K562 (cell line): ENCODE data around the gene TBP. TPM values are rescaled to one million over a fixed set of nuclear protein-coding genes. Genes with fewer than 3 reads are reported as not detected.

Experiments
- polyA plus RNA-seq, 8 experiments: library from polyadenylated mRNA; depleted of rRNA in 4 of 8; stranded (reverse) in 5 of 8; unstranded in 3 of 8; fragments of >200 nt; fragmentation: Nextera tagmentation in 2 of 8; fragmentation: Illumina TruSeq in 1 of 8; extraction: Ambion mirVana in 2 of 8; extraction: Trizol in 1 of 8; gene quantifications; 2 replicates each; pipeline versions ENCODE4 v1.2.1 to v1.2.3, GENCODE V29; 2011 to 2014; ENCODE audit warnings: inconsistent platforms in 1 of 8, missing spikeins in 1 of 8
- total RNA-seq, 7 experiments: library from RNA; depleted of rRNA in 6 of 7; stranded (reverse); fragments of >200 nt in 6 of 7; fragmentation: Illumina TruSeq in 2 of 7; extraction: Trizol in 2 of 7; gene quantifications; 2 replicates each; pipeline versions ENCODE4 v1.2.1 to v1.2.3, GENCODE V29; 2011 to 2021; ENCODE audit warnings: low replicate concordance in 1 of 7
- TF ChIP-seq, protein P1 (sequence below): fragments of 200-600 bp; sonication (generic); IDR thresholded peaks from one replicate; pipeline ENCODE4 v1.6.1; 2012; ENCODE audit warnings: mild to moderate bottlenecking, low read depth, low read length, inconsistent platforms

The TBP gene
- total and polyA plus RNA-seq, 9 of the 15 experiments (the other 6 are each of a cell fraction or from before 2014, with no cell fraction given), result 28.5 to 86.1 (median 39.5) TPM

DNA sequence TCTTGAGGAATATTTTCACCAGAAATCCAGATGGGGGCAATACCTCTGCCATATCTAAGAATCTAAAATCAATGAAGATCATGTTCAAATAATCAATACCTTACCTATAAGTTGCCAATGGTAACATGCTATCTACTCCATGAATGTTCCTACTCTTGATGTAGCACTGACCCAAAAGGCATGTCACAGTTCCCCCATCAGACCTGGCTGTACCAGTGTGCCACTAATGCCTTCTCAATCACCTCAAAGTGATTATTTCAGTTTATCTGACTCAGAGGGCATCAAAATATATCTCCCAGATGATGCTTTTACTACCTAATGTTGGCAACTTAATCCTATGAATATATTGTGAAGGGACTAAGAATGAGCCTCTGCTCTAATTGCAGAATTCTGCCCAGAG, 24.7 kb downstream of the TBP start (continued):
- TF ChIP-seq, protein P1, sequence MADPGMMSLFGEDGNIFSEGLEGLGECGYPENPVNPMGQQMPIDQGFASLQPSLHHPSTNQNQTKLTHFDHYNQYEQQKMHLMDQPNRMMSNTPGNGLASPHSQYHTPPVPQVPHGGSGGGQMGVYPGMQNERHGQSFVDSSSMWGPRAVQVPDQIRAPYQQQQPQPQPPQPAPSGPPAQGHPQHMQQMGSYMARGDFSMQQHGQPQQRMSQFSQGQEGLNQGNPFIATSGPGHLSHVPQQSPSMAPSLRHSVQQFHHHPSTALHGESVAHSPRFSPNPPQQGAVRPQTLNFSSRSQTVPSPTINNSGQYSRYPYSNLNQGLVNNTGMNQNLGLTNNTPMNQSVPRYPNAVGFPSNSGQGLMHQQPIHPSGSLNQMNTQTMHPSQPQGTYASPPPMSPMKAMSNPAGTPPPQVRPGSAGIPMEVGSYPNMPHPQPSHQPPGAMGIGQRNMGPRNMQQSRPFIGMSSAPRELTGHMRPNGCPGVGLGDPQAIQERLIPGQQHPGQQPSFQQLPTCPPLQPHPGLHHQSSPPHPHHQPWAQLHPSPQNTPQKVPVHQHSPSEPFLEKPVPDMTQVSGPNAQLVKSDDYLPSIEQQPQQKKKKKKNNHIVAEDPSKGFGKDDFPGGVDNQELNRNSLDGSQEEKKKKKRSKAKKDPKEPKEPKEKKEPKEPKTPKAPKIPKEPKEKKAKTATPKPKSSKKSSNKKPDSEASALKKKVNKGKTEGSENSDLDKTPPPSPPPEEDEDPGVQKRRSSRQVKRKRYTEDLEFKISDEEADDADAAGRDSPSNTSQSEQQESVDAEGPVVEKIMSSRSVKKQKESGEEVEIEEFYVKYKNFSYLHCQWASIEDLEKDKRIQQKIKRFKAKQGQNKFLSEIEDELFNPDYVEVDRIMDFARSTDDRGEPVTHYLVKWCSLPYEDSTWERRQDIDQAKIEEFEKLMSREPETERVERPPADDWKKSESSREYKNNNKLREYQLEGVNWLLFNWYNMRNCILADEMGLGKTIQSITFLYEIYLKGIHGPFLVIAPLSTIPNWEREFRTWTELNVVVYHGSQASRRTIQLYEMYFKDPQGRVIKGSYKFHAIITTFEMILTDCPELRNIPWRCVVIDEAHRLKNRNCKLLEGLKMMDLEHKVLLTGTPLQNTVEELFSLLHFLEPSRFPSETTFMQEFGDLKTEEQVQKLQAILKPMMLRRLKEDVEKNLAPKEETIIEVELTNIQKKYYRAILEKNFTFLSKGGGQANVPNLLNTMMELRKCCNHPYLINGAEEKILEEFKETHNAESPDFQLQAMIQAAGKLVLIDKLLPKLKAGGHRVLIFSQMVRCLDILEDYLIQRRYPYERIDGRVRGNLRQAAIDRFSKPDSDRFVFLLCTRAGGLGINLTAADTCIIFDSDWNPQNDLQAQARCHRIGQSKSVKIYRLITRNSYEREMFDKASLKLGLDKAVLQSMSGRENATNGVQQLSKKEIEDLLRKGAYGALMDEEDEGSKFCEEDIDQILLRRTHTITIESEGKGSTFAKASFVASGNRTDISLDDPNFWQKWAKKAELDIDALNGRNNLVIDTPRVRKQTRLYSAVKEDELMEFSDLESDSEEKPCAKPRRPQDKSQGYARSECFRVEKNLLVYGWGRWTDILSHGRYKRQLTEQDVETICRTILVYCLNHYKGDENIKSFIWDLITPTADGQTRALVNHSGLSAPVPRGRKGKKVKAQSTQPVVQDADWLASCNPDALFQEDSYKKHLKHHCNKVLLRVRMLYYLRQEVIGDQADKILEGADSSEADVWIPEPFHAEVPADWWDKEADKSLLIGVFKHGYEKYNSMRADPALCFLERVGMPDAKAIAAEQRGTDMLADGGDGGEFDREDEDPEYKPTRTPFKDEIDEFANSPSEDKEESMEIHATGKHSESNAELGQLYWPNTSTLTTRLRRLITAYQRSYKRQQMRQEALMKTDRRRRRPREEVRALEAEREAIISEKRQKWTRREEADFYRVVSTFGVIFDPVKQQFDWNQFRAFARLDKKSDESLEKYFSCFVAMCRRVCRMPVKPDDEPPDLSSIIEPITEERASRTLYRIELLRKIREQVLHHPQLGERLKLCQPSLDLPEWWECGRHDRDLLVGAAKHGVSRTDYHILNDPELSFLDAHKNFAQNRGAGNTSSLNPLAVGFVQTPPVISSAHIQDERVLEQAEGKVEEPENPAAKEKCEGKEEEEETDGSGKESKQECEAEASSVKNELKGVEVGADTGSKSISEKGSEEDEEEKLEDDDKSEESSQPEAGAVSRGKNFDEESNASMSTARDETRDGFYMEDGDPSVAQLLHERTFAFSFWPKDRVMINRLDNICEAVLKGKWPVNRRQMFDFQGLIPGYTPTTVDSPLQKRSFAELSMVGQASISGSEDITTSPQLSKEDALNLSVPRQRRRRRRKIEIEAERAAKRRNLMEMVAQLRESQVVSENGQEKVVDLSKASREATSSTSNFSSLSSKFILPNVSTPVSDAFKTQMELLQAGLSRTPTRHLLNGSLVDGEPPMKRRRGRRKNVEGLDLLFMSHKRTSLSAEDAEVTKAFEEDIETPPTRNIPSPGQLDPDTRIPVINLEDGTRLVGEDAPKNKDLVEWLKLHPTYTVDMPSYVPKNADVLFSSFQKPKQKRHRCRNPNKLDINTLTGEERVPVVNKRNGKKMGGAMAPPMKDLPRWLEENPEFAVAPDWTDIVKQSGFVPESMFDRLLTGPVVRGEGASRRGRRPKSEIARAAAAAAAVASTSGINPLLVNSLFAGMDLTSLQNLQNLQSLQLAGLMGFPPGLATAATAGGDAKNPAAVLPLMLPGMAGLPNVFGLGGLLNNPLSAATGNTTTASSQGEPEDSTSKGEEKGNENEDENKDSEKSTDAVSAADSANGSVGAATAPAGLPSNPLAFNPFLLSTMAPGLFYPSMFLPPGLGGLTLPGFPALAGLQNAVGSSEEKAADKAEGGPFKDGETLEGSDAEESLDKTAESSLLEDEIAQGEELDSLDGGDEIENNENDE, result no peak
- TF ChIP-seq, all 486 proteins: peak for 2
